Mucosa of descending colon (tissue), 3 donors: Measurements from ENCODE around the gene NDE1. TPM values are rescaled to one million over a fixed set of nuclear protein-coding genes. Genes with fewer than 3 reads are reported as not detected.

Experiments used
- ATAC-seq: fragments of 200-7000 bp; cut with Tn5 transposase; one replicate; pipeline ENCODE4 v1.9.1; 2020; ENCODE audit warnings: mild to moderate bottlenecking, moderate library complexity
- DNase-seq, 3 donors: peaks; one replicate each; pipeline ENCODE4 v3.0.0-alpha.2; 2020
- H3K36me3 ChIP-seq: fragments of 200-600 bp; one replicate; pipeline ENCODE4 v1.8.0; 2021; ENCODE audit warnings: low read depth, mild to moderate bottlenecking
- H3K4me1 ChIP-seq: fragments of 200-600 bp; one replicate; pipeline ENCODE4 v1.8.0; 2021; ENCODE audit warnings: low read depth, mild to moderate bottlenecking
- H3K4me3 ChIP-seq: fragments of 200-600 bp; one replicate; pipeline ENCODE4 v1.8.0; 2021; ENCODE audit warnings: mild to moderate bottlenecking
- H3K9me3 ChIP-seq: fragments of 200-600 bp; one replicate; pipeline ENCODE4 v1.8.0; 2021; ENCODE audit warnings: mild to moderate bottlenecking
- CTCF ChIP-seq: fragments of 200-600 bp; IDR thresholded peaks from one replicate; pipeline ENCODE4 v1.8.0; 2022; ENCODE audit warnings: antibody characterized with exemption, mild to moderate bottlenecking
- intact Hi-C, 2 donors: fragments of 100-400 bp; cut with DNase I in 1 of 2; cut with micrococcal nuclease in 1 of 2; formaldehyde crosslinking; loops; one replicate each; pipeline versions ENCODE4 v1.11.0 to v1.11.1; 2022; cut with DNase I, micrococcal nuclease
- total RNA-seq, 3 donors: library from RNA; stranded (reverse); fragmentation: NEBNext Ultra II Directional in 2 of 3; extraction: Animal tissue kit (Norgen Biotek cat#: 25700) in 2 of 3; gene quantifications; one replicate each; pipeline versions ENCODE4 v1.2.1 to v1.2.4, GENCODE V29; 2021 to 2023
- donor health status: DM: no; HTN: no; CAD: no; lungs with moderate emphysema.
- donor health status: DM: no; HTN: no; CAD: no.
- donor health status: DM: no; HTN: yes; CAD: no.

Gene NDE1
- total RNA-seq, 3 donors from 2014 or later, result 27.2 to 46.6 (median 33.9) TPM

GRCh38 chr16:15621889-15622288 is 28.2 kb upstream of the NDE1 start:
- intact Hi-C loops, result no loop called here
- no peak for TF ChIP-seq CTCF
- no peak for DNase-seq
- no peak overlapping the region for H3K4me3 ChIP-seq
- no peaks in the 10 kb centered on the region for H3K9me3 ChIP-seq
- H3K4me1 ChIP-seq, result no peaks in the 10 kb centered on the region
- no peaks in the 10 kb centered on the region for H3K36me3 ChIP-seq
- ATAC-seq, result no peak

GRCh38 chr16:15631730-15632409 is 18.2 kb upstream of the NDE1 start:
- ATAC-seq (no peak), DNase-seq (no peak)
- Histone ChIP-seq H3K4me1 (no peaks in the 10 kb centered on the region), H3K9me3 (no peaks in the 10 kb centered on the region), H3K36me3 (peaks cover 5% of the 10 kb centered on the region), H3K4me3 (no peak overlapping the region)
- intact Hi-C loops, result no loop called here
- TF ChIP-seq CTCF, result no peak

- Histone ChIP-seq H3K4me3 (no peak overlapping the region), H3K9me3 (no peaks in the 10 kb centered on the region), H3K4me1 (no peaks in the 10 kb centered on the region), H3K36me3 (no peaks in the 10 kb centered on the region)
- ATAC-seq (no peak), DNase-seq (no peak)
- TF ChIP-seq CTCF, result no peak
- intact Hi-C loops, result no loop called here
These were observed 14.1 kb upstream of the NDE1 start for GRCh38 chr16:15635926-15636325.

- Histone ChIP-seq H3K36me3 (no peaks in the 10 kb centered on the region), H3K4me3 (no peak overlapping the region)
- intact Hi-C loops, result no loop called here
These were observed 13.6 kb upstream of the NDE1 start for GRCh38 chr16:15636392-15636873.

GRCh38 chr16:15639061-15639568 is 10.9 kb upstream of the NDE1 start:
- no peaks in the 10 kb centered on the region for H3K9me3 ChIP-seq
- TF ChIP-seq CTCF, result no peak
- H3K4me3 ChIP-seq, result no peak overlapping the region
- no peak for DNase-seq
- no peaks in the 10 kb centered on the region for H3K36me3 ChIP-seq
- H3K4me1 ChIP-seq, result peaks cover 17% of the 10 kb centered on the region
- intact Hi-C loops, result no loop called here
- no peak for ATAC-seq

More at GRCh38 chr16:15636392-15636873, 13.6 kb upstream of the NDE1 start:
- TF ChIP-seq CTCF, result no peak
- peak; percentile 58 for ATAC-seq
- Histone ChIP-seq H3K9me3 (no peaks in the 10 kb centered on the region), H3K4me1 (peaks cover 4% of the 10 kb centered on the region)
- DNase-seq, result no peak
